ENCODE measurements around the gene RARRES1. TPM values are rescaled to one million over a fixed set of nuclear protein-coding genes. Genes with fewer than 3 reads are reported as not detected.

The RARRES1 gene
- total RNA-seq, 2 experiments from 2014 or later = not detected

GRCh38 chr3:158711886-158712285 is 20.4 kb downstream of the RARRES1 start:
- Histone ChIP-seq H3K4me3 (ENCODE audit: low read depth, low read length, poor library complexity, severe bottlenecking) (no peak overlapping the region), H3K27ac (ENCODE audit: low read depth, low read length, poor library complexity, severe bottlenecking) (no peak overlapping the region), H3K9me2 (ENCODE audit: insufficient read depth, low read length) (no peaks in the 10 kb centered on the region), H3K36me3 (ENCODE audit: insufficient read depth, low read length) (peaks cover 45% of the 10 kb centered on the region), H3K4me1 (ENCODE audit: insufficient read depth, low read length, poor library complexity, severe bottlenecking) (no peaks in the 10 kb centered on the region), H3K4me2 (ENCODE audit: low read length) (no peak overlapping the region), H3K79me2 (ENCODE audit: insufficient read depth, low read depth, low read length) (no peaks in the 10 kb centered on the region), H2AFZ (ENCODE audit: low read length) (no peak overlapping the region), H3K9me3 (ENCODE audit: low read length) (no peaks in the 10 kb centered on the region), H4K20me1 (ENCODE audit: insufficient read depth, low read length) (no peaks in the 10 kb centered on the region)
- intact Hi-C loops (cut with micrococcal nuclease; ENCODE audit: unreplicated experiment) = no loop called here
- no peak for DNase-seq (ENCODE audit: low spot score)
- TF ChIP-seq, protein P1, sequence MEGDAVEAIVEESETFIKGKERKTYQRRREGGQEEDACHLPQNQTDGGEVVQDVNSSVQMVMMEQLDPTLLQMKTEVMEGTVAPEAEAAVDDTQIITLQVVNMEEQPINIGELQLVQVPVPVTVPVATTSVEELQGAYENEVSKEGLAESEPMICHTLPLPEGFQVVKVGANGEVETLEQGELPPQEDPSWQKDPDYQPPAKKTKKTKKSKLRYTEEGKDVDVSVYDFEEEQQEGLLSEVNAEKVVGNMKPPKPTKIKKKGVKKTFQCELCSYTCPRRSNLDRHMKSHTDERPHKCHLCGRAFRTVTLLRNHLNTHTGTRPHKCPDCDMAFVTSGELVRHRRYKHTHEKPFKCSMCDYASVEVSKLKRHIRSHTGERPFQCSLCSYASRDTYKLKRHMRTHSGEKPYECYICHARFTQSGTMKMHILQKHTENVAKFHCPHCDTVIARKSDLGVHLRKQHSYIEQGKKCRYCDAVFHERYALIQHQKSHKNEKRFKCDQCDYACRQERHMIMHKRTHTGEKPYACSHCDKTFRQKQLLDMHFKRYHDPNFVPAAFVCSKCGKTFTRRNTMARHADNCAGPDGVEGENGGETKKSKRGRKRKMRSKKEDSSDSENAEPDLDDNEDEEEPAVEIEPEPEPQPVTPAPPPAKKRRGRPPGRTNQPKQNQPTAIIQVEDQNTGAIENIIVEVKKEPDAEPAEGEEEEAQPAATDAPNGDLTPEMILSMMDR (conservative IDR thresholded peaks at IDR 0.05; ENCODE audit: low read length) = no peak
- TF ChIP-seq EZH2phosphoT487 (IDR thresholded peaks at IDR 0.05; ENCODE audit: borderline replicate concordance, low read depth, low read length) = no peak
- ChIA-PET CTCF (ENCODE audit: unreplicated experiment) (no interaction called here), POLR2A (interaction anchor here (0.6 kb wide), 1 partner anchor 359 kb away, joined by 3 read pairs; no protein-coding TSS in a partner anchor)
- BruUV-seq (replicated peaks) = no TSS peak

DNA sequence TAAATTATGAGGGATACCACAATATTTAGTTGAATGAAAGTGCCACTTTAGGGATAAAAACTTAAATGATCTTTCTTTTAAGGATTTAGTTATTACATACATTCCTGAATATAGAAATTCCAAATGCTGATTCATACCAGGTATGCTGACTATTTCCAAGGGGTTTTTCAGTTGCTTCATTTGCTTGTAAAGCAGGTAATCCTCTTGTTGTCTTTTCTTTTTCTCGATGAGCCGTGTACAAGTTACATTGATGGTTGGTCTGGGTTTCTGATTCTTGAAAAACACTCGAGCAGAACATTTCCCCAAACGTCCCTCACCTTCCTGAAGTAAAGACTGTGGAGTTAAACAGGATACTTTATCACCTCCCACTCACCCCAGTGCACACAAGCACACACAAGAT is 21.7 kb downstream of the RARRES1 start:
- Histone ChIP-seq H3K4me1 (ENCODE audit: insufficient read depth, low read length, poor library complexity, severe bottlenecking) (no peaks in the 10 kb centered on the region), H3K9me2 (ENCODE audit: insufficient read depth, low read length) (no peaks in the 10 kb centered on the region), H3K4me2 (ENCODE audit: low read length) (no peak overlapping the region), H3K27ac (ENCODE audit: low read depth, low read length, poor library complexity, severe bottlenecking) (no peak overlapping the region), H3K79me2 (ENCODE audit: insufficient read depth, low read depth, low read length) (no peaks in the 10 kb centered on the region), H4K20me1 (ENCODE audit: insufficient read depth, low read length) (no peaks in the 10 kb centered on the region), H3K36me3 (ENCODE audit: insufficient read depth, low read length) (peaks cover 45% of the 10 kb centered on the region), H3K4me3 (ENCODE audit: low read depth, low read length, poor library complexity, severe bottlenecking) (no peak overlapping the region), H3K9me3 (ENCODE audit: low read length) (no peaks in the 10 kb centered on the region), H2AFZ (ENCODE audit: low read length) (no peak overlapping the region)
- TF ChIP-seq, protein P1 (conservative IDR thresholded peaks at IDR 0.05; ENCODE audit: low read length) = no peak
- no peak for TF ChIP-seq EZH2phosphoT487 (IDR thresholded peaks at IDR 0.05; ENCODE audit: borderline replicate concordance, low read depth, low read length)
- ChIA-PET POLR2A (no interaction called here), CTCF (ENCODE audit: unreplicated experiment) (no interaction called here)
- no TSS peak for BruUV-seq (replicated peaks)
- intact Hi-C loops (cut with micrococcal nuclease; ENCODE audit: unreplicated experiment) = no loop called here
- DNase-seq (ENCODE audit: low spot score) = no peak

GRCh38 chr3:158709666-158710083 is 22.6 kb downstream of the RARRES1 start:
- Histone ChIP-seq H3K4me3 (ENCODE audit: low read depth, low read length, poor library complexity, severe bottlenecking) (no peak overlapping the region), H3K9me3 (ENCODE audit: low read length) (no peaks in the 10 kb centered on the region), H3K4me1 (ENCODE audit: insufficient read depth, low read length, poor library complexity, severe bottlenecking) (no peaks in the 10 kb centered on the region), H3K36me3 (ENCODE audit: insufficient read depth, low read length) (peaks cover 51% of the 10 kb centered on the region), H3K27ac (ENCODE audit: low read depth, low read length, poor library complexity, severe bottlenecking) (no peak overlapping the region), H3K4me2 (ENCODE audit: low read length) (no peak overlapping the region), H4K20me1 (ENCODE audit: insufficient read depth, low read length) (no peaks in the 10 kb centered on the region), H2AFZ (ENCODE audit: low read length) (no peak overlapping the region), H3K79me2 (ENCODE audit: insufficient read depth, low read depth, low read length) (no peaks in the 10 kb centered on the region), H3K9me2 (ENCODE audit: insufficient read depth, low read length) (no peaks in the 10 kb centered on the region)
- BruUV-seq (replicated peaks) = no TSS peak
- TF ChIP-seq, protein P1 (conservative IDR thresholded peaks at IDR 0.05; ENCODE audit: low read length) = no peak
- TF ChIP-seq EZH2phosphoT487 (IDR thresholded peaks at IDR 0.05; ENCODE audit: borderline replicate concordance, low read depth, low read length) = no peak
- DNase-seq (ENCODE audit: low spot score) = no peak
- ChIA-PET CTCF (ENCODE audit: unreplicated experiment) (no interaction called here), POLR2A (interaction anchor here (0.5 to 1.2 kb wide), 3 partner anchors 12 to 1594 kb away, joined by 3 to 4 read pairs (median 4); no protein-coding TSS in a partner anchor)
- intact Hi-C loops (cut with micrococcal nuclease; ENCODE audit: unreplicated experiment) = no loop called here
